CD1c-positive myeloid dendritic cell (primary cell): ENCODE measurements around the gene PLEKHA8.

ENCODE experiments used
- DNase-seq: peaks from one replicate; pipeline ENCODE4 v3.0.0-alpha.2; 2016; ENCODE audit errors: extremely low spot score

The PLEKHA8 gene

GRCh38 chr7:30028216-30028748 lies at the start of gene PLEKHA8:
Gene PLEKHA8, plus strand, starts transcription at chr7:30028412. Its CDS starts 351 bp downstream, at chr7:30028763.
- DNase-seq: peak; percentile 92

- no peak for DNase-seq
Observed at GRCh38 chr7:29980151-29980550, 48.1 kb upstream of the PLEKHA8 start.

GRCh38 chr7:29987083-29987482 lies 41.1 kb upstream of the PLEKHA8 start:
- DNase-seq: peak; percentile 17

GRCh38 chr7:29987811-29988317 lies 40.3 kb upstream of the PLEKHA8 start:
- peak; percentile 84 for DNase-seq

- DNase-seq: peak; percentile 65
Observed at GRCh38 chr7:29988424-29989256, 39.6 kb upstream of the PLEKHA8 start.

- DNase-seq: peak; percentile 10
Observed at GRCh38 chr7:29989257-29989995, 38.8 kb upstream of the PLEKHA8 start, which contains the start of gene SCRN1. Gene SCRN1, minus strand, starts transcription at chr7:29989801. Its CDS starts 20,734 bp downstream, at chr7:29969067.

- DNase-seq: no peak
Observed at GRCh38 chr7:29990931-29991330, 37.3 kb upstream of the PLEKHA8 start.

- no peak for DNase-seq
Observed at GRCh38 chr7:29991937-29992336, 36.3 kb upstream of the PLEKHA8 start.

GRCh38 chr7:29993140-29993539 lies 35.1 kb upstream of the PLEKHA8 start:
- DNase-seq: no peak

- DNase-seq: no peak
Observed at GRCh38 chr7:29995652-29996051, 32.6 kb upstream of the PLEKHA8 start.

- DNase-seq: no peak
Observed at GRCh38 chr7:29996321-29996720, 31.9 kb upstream of the PLEKHA8 start.

GRCh38 chr7:29998489-29998888 lies 29.7 kb upstream of the PLEKHA8 start:
- DNase-seq: no peak

- no peak for DNase-seq
Observed at GRCh38 chr7:30001998-30002397, 26.2 kb upstream of the PLEKHA8 start.

- no peak for DNase-seq
Observed at GRCh38 chr7:30003098-30003497, 25.1 kb upstream of the PLEKHA8 start.

- DNase-seq: no peak
Observed at GRCh38 chr7:30005464-30005863, 22.7 kb upstream of the PLEKHA8 start.

- DNase-seq: no peak
Observed at GRCh38 chr7:30010021-30010420, 18.2 kb upstream of the PLEKHA8 start.

GRCh38 chr7:30012757-30013156 lies 15.5 kb upstream of the PLEKHA8 start:
- DNase-seq: no peak

- no peak for DNase-seq
Observed at GRCh38 chr7:30018451-30018850, 9.8 kb upstream of the PLEKHA8 start.

- no peak for DNase-seq
Observed at GRCh38 chr7:30019387-30019786, 8.8 kb upstream of the PLEKHA8 start.

- no peak for DNase-seq
Observed at GRCh38 chr7:30019960-30020359, 8.3 kb upstream of the PLEKHA8 start.

GRCh38 chr7:30020535-30020934 lies 7.7 kb upstream of the PLEKHA8 start:
- DNase-seq: no peak

- no peak for DNase-seq
Observed at GRCh38 chr7:30022991-30023390, 5.2 kb upstream of the PLEKHA8 start.
